ENCODE data around the gene ENO2.

The ENO2 gene

GRCh38 chr12:6929466-6930452, 15.4 kb downstream of the ENO2 start:
- in situ Hi-C loops (cut with MboI; ENCODE audit: low sequenced_read_pairs), result no loop called here

GRCh38 chr12:6932766-6933165, 18.4 kb downstream of the ENO2 start:
- in situ Hi-C loops (cut with MboI; ENCODE audit: low sequenced_read_pairs), result no loop called here

GRCh38 chr12:6934110-6934509, 19.7 kb downstream of the ENO2 start:
- in situ Hi-C loops (cut with MboI; ENCODE audit: low sequenced_read_pairs), result no loop called here

GRCh38 chr12:6935371-6936193, 21.2 kb downstream of the ENO2 start:
- in situ Hi-C loops (cut with MboI; ENCODE audit: low sequenced_read_pairs), result no loop called here

- in situ Hi-C loops (cut with MboI; ENCODE audit: low sequenced_read_pairs), result no loop called here
Observed at GRCh38 chr12:6936194-6936635, 21.8 kb downstream of the ENO2 start.

- in situ Hi-C loops (cut with MboI; ENCODE audit: low sequenced_read_pairs), result no loop called here
Observed at GRCh38 chr12:6936636-6937480, 22.5 kb downstream of the ENO2 start.

GRCh38 chr12:6937481-6938352, 23.3 kb downstream of the ENO2 start:
- in situ Hi-C loops (cut with MboI; ENCODE audit: low sequenced_read_pairs), result no loop called here

- in situ Hi-C loops (cut with MboI; ENCODE audit: low sequenced_read_pairs), result no loop called here
Observed at GRCh38 chr12:6938353-6939190, 24.2 kb downstream of the ENO2 start.

GRCh38 chr12:6939191-6939540, 24.8 kb downstream of the ENO2 start:
- in situ Hi-C loops (cut with MboI; ENCODE audit: low sequenced_read_pairs), result no loop called here

GRCh38 chr12:6941267-6941666, 26.9 kb downstream of the ENO2 start:
- in situ Hi-C loops (cut with MboI; ENCODE audit: low sequenced_read_pairs), result no loop called here

- in situ Hi-C loops (cut with MboI; ENCODE audit: low sequenced_read_pairs), result no loop called here
Observed at GRCh38 chr12:6941782-6942181, 27.4 kb downstream of the ENO2 start.

- in situ Hi-C loops (cut with MboI; ENCODE audit: low sequenced_read_pairs), result no loop called here
Observed at GRCh38 chr12:6942331-6942665, 27.9 kb downstream of the ENO2 start.

- in situ Hi-C loops (cut with MboI; ENCODE audit: low sequenced_read_pairs), result no loop called here
Observed at GRCh38 chr12:6943389-6943721, 29.0 kb downstream of the ENO2 start.

GRCh38 chr12:6943722-6944380, 29.5 kb downstream of the ENO2 start, which contains the start of the genes C12orf57 and RNU7-1:
Gene C12orf57 (plus strand): TSS chr12:6944022. CDS start chr12:6944122, 100 bp downstream.
Gene RNU7-1 (plus strand): TSS chr12:6943816.
- in situ Hi-C loops (cut with MboI; ENCODE audit: low sequenced_read_pairs), result no loop called here

- in situ Hi-C loops (cut with MboI; ENCODE audit: low sequenced_read_pairs), result no loop called here
Observed at GRCh38 chr12:6944381-6945186, 30.2 kb downstream of the ENO2 start.

- in situ Hi-C loops (cut with MboI; ENCODE audit: low sequenced_read_pairs), result no loop called here
Observed at GRCh38 chr12:6945613-6946012, 31.2 kb downstream of the ENO2 start.

GRCh38 chr12:6946033-6946919, 31.9 kb downstream of the ENO2 start:
- in situ Hi-C loops (cut with MboI; ENCODE audit: low sequenced_read_pairs), result no loop called here

All from HL-60/S4 treated with retinoic acid at 250 ng/mL for 4 days and 3 days (cell line).